NCI-H187 treated with DMSO at 0.1 percent for 48 hours (cell line): ENCODE data around the gene SPTSSB.

Experiments used
- DNase-seq: peaks from one replicate; lab custom pipeline; 2025; lab: John Stamatoyannopoulos, UW

Gene SPTSSB

DNA sequence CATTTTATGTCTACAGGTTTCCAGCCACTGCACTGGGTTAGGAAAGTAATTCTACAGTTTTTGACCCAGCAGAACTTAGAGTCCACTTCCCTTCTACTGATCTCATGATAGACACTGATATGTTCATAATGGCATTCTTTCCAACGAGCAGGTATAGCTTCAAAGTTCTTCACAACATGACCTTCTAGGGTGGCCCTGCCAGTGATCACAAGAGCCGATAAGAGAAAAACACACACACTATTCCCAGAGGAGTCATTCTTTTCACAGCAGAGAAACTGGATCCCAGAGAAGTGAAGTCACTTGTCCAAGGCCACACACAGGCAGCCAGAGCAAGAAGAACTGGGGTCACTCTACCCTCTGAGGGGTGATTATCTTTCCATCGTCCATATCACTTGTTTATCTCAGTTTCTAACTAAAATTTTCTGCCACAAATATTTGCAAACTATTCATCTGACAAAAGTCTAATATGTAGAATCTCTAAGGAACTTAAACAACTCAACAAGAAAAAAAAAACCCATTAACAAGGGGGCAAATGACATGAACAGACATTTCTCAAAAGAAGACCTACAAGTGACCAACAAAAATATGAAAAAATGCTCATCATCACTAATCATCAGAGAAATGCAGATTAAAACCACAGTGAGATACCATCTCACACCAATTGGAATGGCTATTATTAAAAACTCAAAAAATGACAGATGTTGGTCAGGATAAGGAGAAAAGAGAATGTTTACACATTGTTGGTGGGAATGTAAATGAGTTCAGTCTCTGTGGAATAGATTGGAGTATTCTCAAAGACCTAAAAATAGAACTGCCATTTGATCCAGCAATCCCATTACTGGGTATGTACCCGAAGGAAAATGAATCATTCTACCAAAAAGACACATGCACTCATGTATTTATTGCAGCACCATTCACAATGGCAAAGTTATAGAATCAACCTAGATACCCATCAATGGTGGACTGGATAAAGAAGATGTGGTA lies 31.5 kb downstream of the SPTSSB start:
- no peak for DNase-seq

DNA sequence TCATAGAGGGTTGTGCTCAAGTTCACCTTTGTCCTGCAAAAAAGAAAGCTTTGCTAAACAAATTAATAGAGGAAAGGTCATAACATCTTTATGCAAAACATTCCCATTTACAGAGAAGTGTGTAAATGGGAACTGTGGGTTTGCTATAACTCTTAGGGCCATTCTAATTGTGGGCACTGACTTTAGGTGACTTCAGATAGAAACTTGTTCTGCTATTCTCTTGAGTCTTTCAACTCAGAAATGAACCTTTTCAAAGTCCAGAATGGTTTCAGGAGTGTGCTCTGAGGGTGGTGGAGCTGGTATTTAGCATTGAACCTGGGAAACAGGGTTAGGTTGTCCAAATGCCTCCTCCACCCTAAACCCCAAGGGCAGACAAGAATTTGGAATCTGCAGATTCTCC lies 34.0 kb downstream of the SPTSSB start:
- no peak for DNase-seq

DNA sequence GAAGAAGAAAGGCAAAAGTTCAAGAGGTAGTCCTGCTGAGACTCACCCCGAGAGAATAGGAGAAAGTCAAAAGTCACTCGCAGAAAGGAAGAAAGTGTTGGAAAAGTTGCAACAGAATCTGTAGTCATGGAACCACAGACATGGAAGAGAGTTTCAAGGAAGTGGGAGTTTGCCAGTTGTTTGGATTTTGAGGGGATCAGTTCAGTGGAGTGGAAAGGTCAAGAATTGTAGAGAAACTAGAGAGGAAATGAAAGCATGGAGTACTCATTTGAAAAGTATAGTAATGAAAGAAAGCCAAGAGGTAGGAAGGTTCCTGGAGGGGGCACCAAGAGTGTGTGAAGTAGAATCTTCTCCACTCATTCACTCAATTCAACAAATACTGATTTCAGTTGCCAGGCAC lies 34.7 kb downstream of the SPTSSB start:
- DNase-seq = no peak

DNA sequence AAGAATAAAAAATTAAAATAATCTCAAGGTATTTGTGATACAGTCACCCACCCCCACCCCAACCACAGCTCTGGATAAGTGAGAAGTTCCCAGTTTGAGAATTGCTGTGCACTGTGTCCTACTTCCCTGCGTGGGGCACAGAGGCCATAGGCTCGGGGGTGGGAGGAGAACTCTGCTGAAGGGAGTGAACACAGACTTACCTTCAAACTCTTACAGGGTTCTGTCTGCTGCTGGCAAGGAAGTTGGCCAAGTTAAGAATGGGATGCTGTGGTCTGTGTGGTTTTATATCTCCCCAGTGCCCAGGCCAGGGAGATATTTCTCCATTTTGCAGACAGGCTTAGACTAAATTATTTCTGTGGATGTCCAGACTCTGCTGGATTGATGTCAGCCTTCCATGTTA lies 37.6 kb downstream of the SPTSSB start:
- no peak for DNase-seq

DNA sequence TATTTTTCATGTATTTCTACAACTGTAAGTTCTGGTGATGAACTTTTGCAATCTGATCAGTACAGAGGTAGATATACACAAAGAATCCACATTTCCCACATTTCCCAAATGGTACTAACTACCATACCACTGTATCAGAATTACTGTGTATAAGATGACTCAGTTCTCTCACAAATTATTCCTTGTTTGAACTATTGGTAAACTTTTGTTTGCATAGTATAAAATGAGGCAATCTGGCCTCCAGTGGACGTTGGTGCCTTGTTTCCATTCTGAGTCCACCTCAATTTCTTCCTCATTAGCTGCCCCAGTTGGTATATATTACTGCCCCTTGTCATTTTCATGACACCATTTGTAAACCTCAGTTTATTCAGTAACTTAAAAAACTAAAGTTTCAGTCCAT lies 38.5 kb downstream of the SPTSSB start:
- no peak for DNase-seq

DNA sequence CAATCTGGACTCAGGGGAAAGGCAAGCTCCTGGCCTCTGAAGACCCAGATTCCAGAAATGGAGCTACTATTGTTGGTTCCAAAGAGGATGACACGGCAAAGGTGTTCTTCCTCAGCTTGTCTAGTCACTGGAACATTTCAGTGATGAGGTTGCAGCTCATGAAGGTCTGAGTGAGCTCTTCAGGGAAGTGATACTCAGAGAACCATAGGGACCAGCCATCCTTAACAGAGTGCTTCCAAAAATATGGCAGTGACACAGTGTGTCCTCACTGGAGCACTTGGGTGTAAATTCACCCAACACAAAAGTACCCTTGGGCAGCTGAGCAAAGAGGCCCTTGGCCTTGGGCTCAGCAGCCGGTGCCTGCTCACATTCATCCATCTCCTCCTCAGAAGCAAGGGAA lies 46.3 kb downstream of the SPTSSB start:
- DNase-seq = no peak

DNA sequence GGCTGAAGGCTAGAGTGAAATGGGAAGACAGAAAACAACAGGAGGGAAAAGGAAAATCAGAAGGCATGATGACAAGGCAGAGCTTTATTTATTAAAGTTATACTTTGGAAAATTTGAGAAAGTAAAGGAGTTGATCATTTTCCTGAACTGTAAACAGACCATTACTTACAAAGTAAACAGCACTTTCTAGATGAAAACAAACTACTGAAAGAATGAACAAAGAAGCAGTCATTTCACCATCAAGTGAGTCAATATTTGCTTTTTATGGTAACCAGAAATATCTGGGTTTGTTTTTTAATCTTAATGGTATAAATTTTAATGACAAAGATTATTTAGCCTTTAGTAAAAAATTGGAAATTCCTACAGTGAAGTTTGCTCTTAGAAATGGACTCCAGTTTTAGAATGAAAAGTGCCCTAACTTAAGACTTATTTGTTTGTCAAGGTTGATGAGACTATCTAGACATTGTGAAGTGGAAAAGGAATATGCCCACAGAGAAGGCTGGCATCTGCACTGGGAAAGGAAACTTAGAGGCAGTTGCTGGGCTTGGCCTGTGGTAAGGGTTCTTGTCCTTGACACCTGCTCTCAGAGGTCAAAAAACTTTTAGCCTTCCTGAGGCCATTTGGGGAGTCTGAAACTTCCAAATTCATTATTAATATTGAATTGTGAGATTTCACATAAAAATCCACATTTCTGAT lies 47.2 kb downstream of the SPTSSB start:
- DNase-seq = no peak

DNA sequence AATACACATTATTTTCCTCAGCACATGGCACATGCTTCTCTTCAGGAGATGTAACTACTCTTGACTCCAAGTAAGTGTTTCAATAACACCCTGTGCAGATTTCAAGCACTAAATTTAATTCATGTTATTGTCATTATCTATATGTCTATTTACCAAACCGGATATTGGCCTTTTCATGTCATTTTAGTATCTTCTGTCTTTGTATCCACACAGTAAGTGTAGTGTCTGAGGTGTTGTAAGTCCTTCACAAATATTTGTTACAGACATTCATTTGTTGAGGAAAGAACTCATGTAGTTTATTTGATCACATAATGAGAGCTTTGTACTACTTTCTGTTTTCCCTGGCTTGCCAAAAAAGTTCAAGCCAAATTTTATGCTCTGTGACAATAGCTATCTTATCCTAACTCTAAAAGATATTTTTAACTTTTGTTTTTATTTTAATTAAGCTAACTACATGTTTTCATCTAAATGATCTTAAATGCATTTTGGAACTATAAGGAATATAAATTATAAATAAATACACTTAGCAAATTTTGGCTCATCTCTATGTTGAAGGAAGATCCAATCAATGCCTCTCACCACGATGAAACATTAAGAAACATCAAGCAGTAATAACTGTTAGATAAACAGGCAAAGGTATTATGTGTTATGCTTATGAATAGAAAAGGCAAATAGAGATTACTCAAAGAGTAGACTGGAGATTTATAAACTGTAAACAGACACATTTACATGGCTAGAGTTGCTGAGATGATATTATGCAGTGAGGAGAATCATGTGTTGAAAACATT lies 48.3 kb downstream of the SPTSSB start:
- DNase-seq = no peak

DNA sequence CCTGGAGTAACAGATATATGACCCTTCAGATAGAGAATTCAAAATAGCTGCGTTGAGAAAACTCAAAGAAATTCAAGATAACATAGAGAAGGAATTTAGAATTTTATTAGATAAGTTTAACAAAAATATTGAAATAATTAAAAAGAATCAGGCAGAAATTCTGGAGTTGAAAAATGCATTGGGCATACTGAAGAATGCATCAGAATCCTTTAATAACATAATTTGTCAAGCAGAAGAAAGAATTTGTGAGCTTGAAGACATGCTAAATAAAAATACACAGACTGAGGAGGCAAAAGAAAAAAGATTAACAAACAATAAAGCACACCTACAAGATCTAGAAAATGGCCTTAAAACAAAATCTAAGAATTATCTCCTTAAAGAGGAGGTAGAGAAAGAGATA lies 50.5 kb downstream of the SPTSSB start:
- no peak for DNase-seq

DNA sequence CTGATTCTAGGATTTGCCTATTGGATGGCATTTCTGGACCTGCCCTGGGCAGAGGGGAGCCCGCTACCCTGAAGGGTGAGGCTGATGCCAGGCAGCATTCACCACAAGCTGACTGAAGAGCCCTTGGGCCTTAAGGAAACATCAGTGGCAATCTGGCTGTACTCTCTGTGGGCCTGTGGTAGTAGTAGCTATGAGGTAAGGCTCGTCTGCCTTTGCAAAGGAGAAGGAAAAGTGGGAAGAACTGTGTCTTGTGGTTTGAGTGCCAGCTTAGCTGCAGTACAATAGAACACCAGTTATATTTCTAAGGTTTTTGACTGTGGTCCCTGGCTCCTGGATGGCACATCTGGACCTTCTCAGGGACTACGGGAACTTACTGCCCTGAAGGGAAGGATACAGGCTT lies 51.5 kb downstream of the SPTSSB start:
- no peak for DNase-seq

DNA sequence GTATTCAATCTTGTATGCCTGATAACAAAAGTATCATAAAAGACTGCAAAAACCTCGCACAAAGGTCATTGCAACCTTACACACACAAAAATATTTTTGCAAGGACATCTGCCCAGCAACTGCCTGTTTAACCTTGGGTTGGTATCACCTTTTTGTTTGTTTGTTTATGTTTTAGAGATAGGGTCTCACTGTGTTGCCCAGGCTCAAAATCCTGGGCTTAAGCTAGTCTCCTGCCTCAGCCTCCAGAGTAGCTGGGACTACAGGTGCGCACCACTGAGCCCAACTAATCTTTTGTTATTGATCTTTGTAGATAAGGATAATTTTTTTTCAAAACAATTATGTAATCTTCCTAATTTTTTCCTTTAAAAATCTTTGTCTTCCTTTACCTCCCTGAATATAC lies 54.2 kb downstream of the SPTSSB start:
- DNase-seq = no peak

DNA sequence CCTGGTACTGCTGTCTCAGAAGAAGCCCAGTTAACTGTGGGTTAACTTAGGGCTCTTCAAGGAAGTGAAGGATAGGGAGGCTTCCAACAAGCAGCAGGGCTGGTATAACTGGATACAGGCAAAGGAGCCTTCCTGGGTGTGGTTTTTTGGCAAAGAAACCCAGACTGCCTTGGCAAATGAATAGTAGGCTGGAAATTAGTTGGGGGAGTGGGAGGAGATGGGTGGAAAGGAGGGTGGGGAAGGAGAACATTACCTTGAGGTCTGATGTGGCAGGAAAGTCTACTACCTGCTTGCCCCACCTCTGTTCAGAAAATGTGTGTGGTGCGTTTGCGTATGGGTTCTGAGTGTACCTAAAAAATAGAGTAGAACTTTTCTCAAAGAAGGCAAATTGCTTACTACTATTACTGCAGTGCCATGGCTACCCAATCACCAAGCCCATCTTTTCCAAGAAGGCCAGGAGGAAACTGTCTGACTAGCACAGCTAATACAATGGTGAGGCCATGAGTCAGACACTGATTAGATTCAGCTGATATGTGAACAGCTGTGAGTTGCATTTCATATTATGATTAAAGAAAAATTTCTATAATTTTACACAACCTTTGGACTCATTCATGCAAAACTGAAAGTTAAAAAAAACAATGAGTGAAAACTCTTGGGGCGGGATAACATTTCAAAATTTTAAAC lies 55.2 kb downstream of the SPTSSB start:
- DNase-seq = no peak

DNA sequence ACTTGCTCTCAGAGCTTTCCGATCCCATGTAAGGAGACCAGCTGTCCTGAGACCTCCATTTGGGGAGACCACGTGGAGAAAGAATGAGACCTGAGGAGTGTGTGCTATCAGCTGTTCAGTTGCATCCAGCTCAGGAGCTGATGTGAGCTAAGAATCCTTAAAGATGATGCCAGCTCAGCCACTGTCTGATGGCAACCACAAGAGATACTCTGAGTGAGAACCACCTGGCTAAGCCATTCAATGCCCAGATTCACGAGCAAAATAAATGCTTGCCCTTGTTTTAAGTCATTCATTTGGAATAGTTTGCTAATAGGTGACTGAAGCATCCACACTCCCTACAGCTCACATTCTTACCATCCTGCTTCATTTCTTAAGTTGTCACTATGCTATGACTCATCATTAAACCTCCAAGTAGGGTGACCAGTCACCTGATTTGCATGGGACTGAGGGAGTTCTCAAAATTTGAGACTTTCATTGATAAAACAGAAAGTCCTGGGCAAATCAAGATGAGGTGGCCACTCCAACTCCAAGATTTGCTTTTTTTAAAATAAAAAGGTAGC lies 56.4 kb downstream of the SPTSSB start:
- DNase-seq = no peak

DNA sequence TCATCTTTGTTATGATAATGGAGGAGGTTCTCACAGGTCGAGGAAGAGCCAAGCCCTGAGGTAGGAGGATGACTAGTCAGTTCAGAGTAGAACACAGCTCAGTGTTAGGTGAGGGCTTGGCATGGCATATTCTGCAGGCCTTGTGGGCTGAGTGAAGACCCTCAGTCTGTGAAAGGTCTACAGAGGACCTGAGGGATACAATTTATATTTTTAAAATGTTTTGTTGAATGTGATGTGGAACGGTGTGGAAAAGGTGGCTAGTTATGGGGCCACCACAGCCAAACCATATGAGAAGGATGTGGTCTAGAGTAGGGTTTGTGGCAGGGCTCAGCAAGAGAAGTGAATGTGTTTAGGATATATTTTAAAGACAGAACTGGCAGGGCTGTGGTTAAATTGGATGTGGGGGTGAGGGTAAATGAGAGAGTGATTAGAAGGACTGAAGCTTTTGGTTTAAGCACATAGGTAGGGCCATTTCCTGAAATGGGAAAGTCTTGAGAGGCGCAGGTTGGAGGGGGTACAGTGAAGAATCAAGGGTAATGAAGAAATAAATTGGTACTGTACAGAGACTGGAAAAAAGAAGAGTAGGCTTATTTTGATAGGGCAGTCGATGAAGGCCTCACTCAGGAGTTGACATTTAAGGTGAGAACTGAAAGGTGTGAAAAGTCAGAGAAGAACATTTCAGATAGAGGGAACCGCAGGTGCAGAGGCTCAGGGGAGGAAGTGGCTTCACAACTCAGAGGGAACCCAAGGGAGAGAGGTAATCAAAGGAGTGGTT lies 60.5 kb downstream of the SPTSSB start:
- no peak for DNase-seq

DNA sequence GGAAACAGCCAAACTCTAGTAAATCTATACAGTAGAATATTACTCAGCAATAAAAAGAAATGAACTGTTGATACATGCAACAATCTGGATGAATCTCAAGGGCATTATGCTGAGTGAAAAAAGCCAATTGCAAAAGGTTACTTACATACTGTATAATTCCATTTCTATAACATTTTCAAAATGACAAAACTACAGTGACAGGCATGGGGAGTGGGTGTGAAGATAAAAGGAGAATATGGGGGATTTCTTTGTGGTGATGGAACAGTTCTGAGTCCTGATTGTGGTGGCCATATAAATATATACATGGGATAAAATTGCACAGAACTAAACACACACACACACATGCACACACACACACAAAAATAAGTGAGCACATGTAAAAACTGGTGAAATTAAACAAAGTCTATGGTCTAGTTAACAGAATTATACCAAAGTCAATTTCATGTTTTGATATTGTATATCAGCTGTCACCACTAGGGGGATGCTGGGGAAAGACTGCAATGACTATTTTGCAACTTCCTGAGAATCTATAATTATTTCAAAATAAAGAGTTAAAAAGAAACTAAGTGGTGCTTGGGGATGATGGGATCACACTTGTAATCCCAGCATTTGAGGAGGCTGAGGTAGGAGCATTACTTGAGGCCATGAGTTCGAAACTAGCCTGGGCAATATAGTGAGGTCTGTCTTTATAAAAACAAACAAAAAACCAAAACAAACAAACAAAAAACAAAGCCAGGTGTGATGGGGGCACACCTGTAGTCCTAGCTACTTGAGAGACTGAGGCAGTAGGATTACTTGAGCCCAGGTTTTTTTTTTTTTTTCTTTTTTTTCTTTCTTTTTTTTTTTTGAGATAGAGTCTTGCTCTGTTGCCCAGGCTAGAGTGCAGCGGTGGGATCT lies 66.0 kb downstream of the SPTSSB start:
- DNase-seq = no peak

DNA sequence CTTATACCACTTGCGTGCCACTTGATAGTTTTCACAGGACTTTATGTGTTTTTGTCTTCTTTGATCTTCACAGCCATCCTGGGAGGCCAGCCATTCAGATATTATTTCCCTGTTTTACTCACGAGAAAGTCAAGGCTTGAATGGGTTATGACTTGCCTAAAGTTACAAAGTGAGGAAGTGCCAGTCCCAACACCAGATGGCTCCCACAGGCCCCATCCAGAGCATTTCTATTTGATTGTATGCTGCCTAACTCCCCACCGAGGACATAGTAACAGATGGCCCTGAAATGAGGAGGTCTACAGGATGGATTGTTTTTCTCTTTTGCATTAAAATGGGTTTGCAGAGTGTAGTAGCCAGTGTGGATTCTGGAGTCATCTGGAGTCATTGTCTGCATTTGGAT lies 74.5 kb downstream of the SPTSSB start:
- no peak for DNase-seq

DNA sequence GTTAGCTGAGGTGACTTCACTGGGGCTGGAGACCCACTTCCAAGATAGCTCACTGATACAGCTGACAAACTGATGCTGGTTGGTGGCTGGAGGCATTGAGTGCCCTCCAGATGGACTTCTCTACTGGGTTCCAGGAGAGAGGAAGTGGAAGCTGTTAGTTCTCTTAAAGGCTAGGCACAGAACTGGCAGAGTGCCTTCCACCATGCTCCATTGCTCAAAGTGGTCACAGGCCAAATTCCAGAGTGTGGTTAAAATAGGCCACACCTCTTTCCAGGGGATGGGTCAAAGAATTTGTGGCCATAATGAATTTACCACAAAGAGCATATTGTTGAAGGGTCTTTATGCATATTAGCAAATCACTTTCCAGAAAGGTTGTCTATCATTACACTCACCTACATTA lies 76.0 kb downstream of the SPTSSB start:
- DNase-seq = no peak
